ENCODE data around the gene UBE2V1. TPM values are rescaled to one million over a fixed set of nuclear protein-coding genes. Genes with fewer than 3 reads are reported as not detected.

UBE2V1 gene
- total and polyA plus RNA-seq, 2 of the 13 experiments (the other 11 are each of a cell fraction or from before 2014, with no cell fraction given) = 81.3 to 132 TPM

DNA sequence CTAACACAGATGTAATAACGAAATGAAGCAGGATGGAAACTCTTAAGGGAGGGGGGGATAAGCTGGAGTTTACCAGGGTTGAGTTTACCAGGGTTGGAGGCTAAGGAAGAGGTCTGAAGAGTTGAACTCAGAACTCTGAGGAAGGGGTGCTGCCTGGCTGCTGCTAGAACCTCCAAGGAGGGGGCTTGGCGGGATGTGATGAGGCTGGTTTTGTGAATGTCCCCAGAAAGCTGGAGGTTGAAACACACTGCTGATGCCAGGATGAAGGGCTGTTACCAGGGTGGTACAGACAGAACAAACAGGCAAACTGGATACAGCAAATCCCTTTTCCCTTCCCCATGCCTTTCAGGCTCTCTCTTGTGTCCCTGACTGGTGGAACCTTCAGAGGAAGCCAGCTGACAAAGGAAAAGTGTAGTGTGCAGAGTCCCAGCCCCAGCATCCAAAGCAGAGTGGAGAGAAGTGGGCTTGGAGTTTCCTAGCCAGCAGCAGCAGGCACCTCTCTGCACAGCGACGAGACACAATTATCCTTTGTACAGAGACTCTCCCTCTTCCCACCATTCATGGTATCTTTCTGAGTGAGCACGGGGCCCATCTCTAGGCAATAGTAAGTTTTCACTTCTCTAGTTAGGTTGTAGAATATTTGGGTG is 23.7 kb downstream of the UBE2V1 start:
- in situ Hi-C loops (cut with HindIII; ENCODE audit: extremely low pct_ligation_motif_present, low pct_unique_long_range_greater_than_20kb) = no loop called here
- Histone ChIP-seq H3K9ac (ENCODE audit: insufficient read depth, low read depth, low read length) (no peak overlapping the region), H3K4me2 (ENCODE audit: low read depth, low read length) (no peak overlapping the region), H3K4me1 (ENCODE audit: insufficient read depth, low read length) (peaks cover 17% of the 10 kb centered on the region), H4K20me1 (ENCODE audit: insufficient read depth, low read length) (peaks cover 22% of the 10 kb centered on the region), H3K36me3 (replicated peaks in 1 of 2; ENCODE audit: control insufficient read depth in 1 of 2, insufficient read depth in 2 of 2, low read length in 2 of 2) (peaks cover 24 to 50% of the 10 kb centered on the region in 2 experiments), H3K9me3 (ENCODE audit: low read length) (no peaks in the 10 kb centered on the region), H3K27ac (ENCODE audit: extremely low read length, insufficient read depth, low read length) (no peak overlapping the region), H3K27me3 (ENCODE audit: control insufficient read depth in 1 of 2, insufficient read depth in 2 of 2, low read length in 2 of 2) (no peaks in the 10 kb centered on the region), H2AFZ (ENCODE audit: low read length) (no peak overlapping the region), H3K4me3 (replicated peaks in 1 of 3; ENCODE audit: insufficient read depth in 1 of 3, low read depth in 2 of 3, low read length in 3 of 3) (no peak overlapping the region), H3K79me2 (ENCODE audit: insufficient read depth, low read length) (peaks cover 44% of the 10 kb centered on the region)
- no peak for TF ChIP-seq CAMTA2 (CRISPR knock-in tag; IDR thresholded peaks at IDR 0.05; ENCODE audit: borderline replicate concordance)
- TF ChIP-seq, protein P1, sequence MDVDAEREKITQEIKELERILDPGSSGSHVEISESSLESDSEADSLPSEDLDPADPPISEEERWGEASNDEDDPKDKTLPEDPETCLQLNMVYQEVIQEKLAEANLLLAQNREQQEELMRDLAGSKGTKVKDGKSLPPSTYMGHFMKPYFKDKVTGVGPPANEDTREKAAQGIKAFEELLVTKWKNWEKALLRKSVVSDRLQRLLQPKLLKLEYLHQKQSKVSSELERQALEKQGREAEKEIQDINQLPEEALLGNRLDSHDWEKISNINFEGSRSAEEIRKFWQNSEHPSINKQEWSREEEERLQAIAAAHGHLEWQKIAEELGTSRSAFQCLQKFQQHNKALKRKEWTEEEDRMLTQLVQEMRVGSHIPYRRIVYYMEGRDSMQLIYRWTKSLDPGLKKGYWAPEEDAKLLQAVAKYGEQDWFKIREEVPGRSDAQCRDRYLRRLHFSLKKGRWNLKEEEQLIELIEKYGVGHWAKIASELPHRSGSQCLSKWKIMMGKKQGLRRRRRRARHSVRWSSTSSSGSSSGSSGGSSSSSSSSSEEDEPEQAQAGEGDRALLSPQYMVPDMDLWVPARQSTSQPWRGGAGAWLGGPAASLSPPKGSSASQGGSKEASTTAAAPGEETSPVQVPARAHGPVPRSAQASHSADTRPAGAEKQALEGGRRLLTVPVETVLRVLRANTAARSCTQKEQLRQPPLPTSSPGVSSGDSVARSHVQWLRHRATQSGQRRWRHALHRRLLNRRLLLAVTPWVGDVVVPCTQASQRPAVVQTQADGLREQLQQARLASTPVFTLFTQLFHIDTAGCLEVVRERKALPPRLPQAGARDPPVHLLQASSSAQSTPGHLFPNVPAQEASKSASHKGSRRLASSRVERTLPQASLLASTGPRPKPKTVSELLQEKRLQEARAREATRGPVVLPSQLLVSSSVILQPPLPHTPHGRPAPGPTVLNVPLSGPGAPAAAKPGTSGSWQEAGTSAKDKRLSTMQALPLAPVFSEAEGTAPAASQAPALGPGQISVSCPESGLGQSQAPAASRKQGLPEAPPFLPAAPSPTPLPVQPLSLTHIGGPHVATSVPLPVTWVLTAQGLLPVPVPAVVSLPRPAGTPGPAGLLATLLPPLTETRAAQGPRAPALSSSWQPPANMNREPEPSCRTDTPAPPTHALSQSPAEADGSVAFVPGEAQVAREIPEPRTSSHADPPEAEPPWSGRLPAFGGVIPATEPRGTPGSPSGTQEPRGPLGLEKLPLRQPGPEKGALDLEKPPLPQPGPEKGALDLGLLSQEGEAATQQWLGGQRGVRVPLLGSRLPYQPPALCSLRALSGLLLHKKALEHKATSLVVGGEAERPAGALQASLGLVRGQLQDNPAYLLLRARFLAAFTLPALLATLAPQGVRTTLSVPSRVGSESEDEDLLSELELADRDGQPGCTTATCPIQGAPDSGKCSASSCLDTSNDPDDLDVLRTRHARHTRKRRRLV (CRISPR knock-in tag; IDR thresholded peaks at IDR 0.05) = no peak
- TF ChIP-seq SP140L (CRISPR knock-in tag; IDR thresholded peaks at IDR 0.05; ENCODE audit: borderline replicate concordance) = no peak
- TF ChIP-seq, protein P2, sequence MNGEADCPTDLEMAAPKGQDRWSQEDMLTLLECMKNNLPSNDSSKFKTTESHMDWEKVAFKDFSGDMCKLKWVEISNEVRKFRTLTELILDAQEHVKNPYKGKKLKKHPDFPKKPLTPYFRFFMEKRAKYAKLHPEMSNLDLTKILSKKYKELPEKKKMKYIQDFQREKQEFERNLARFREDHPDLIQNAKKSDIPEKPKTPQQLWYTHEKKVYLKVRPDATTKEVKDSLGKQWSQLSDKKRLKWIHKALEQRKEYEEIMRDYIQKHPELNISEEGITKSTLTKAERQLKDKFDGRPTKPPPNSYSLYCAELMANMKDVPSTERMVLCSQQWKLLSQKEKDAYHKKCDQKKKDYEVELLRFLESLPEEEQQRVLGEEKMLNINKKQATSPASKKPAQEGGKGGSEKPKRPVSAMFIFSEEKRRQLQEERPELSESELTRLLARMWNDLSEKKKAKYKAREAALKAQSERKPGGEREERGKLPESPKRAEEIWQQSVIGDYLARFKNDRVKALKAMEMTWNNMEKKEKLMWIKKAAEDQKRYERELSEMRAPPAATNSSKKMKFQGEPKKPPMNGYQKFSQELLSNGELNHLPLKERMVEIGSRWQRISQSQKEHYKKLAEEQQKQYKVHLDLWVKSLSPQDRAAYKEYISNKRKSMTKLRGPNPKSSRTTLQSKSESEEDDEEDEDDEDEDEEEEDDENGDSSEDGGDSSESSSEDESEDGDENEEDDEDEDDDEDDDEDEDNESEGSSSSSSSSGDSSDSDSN (CRISPR knock-in tag; IDR thresholded peaks at IDR 0.05) = no peak
- TF ChIP-seq NFIB (CRISPR knock-in tag; IDR thresholded peaks at IDR 0.05; ENCODE audit: borderline replicate concordance) = 0 out of 2 replicates have a peak, but pooled peaks have one; percentile 56
- no peak for TF ChIP-seq ZFAT (CRISPR knock-in tag; conservative IDR thresholded peaks at IDR 0.05)
- no peak for TF ChIP-seq SKI (IDR thresholded peaks at IDR 0.05; ENCODE audit: partially characterized antibody)
- BruUV-seq (replicated peaks) = no TSS peak
- intact Hi-C loops (cut with micrococcal nuclease; ENCODE audit: unreplicated experiment) = no loop called here
- DNase-seq (ENCODE audit: low spot score) (no peak), FAIRE-seq (no peak), ATAC-seq (no peak)
- WGBS (ENCODE audit: low lambda C conversion rate) = 97% methylated on average over 5 of the region's 5 CpGs
- CTCF ChIA-PET (ENCODE audit: low intra/inter-chr PET ratio, low total read pairs) = no interaction called here
- POLR2A ChIA-PET = interaction anchor here (0.9 kb wide), 1 partner anchor 22 kb away, joined by 3 read pairs; no protein-coding TSS in a partner anchor
